Germinal center (tissue), 1 donor: ENCODE data around the gene AREG.
"Not testable (repeated sequence)": the region's sequence is repeated elsewhere in the genome, so short reads cannot be mapped to it uniquely, and the experiment has no call there.

ENCODE experiments used
- DNase-seq: peaks from one replicate; pipeline ENCODE4 v3.0.0; 2012; ENCODE audit warnings: mixed read lengths, low spot score

AREG gene, protein sequence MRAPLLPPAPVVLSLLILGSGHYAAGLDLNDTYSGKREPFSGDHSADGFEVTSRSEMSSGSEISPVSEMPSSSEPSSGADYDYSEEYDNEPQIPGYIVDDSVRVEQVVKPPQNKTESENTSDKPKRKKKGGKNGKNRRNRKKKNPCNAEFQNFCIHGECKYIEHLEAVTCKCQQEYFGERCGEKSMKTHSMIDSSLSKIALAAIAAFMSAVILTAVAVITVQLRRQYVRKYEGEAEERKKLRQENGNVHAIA

DNA sequence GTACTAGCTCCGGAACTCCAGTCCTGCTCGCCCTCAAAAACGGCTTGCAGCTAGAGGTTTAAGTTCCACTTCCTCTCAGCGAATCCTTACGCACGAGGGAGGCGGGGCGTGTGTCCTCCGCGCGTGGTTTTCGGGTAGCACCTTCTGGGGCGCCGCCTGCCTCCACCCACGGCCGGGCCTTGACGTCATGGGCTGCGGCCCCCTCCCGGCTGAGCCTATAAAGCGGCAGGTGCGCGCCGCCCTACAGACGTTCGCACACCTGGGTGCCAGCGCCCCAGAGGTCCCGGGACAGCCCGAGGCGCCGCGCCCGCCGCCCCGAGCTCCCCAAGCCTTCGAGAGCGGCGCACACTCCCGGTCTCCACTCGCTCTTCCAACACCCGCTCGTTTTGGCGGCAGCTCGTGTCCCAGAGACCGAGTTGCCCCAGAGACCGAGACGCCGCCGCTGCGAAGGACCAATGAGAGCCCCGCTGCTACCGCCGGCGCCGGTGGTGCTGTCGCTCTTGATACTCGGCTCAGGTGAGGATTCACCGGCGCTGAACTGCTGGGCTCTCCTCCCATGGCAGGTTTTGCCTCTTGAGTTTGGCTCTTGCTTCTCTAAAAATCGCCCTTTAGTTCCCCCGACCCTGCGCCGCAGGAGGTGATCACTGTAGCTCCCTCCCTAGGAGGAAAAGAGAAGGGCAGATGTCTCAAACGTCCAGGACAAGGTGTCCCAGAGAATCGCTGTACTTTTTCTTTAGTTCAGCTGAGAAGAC, at the start of gene AREG:
Gene AREG (plus strand): TSS at position 246 of the 752 bp plus-strand sequence. CDS start 210 bp downstream, at position 456.
- DNase-seq: peak; percentile 90

DNA sequence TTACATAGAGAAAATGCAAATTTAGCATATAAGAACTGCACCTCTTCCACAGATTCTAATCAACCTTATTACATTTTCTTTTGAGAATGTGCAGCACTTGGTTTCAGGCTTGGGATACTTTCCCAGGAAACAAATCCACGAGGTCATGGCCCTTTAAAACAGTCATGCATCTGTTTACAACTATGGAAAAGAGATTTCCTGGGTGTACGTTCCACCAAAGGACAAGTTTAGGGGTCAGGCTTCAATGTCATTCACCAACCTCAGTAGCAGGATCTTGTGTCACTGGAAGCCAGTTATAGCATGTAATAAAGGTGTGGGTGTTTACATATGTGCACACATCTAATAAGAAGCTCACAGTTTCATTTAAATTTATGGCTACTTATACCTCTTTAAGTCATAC, 49.3 kb upstream of the AREG start:
- no peak for DNase-seq

DNA sequence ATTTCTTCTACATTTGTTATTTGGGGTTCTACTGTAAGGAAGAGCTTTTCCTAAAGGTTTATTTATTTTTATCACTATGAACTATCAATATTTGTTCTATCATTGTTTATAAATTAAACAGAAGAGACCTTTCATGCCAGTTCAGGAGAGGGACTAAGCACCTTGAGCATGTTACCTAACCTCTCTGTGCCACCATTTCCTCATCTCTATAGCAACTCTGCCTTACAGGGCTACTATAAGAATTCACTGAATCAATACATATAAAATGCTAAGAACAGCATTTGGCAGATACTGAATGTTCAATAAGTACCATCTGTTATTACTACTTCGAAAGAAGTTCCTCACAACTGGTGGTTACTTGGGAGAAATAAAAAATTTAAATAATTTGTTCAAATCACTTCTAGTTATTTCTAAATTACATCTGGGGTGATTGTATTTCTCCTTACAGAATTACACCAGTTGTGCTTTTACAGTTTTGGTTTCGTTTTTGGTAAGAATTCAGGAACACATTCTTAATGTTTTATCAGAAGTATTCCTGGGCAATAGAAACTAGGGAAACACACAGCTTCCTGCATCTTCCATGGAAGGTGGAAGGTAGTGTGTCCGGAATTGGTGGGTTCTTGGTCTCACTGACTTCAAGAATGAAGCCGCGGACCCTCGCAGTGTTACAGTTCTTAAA, 47.0 kb upstream of the AREG start:
- no peak for DNase-seq

DNA sequence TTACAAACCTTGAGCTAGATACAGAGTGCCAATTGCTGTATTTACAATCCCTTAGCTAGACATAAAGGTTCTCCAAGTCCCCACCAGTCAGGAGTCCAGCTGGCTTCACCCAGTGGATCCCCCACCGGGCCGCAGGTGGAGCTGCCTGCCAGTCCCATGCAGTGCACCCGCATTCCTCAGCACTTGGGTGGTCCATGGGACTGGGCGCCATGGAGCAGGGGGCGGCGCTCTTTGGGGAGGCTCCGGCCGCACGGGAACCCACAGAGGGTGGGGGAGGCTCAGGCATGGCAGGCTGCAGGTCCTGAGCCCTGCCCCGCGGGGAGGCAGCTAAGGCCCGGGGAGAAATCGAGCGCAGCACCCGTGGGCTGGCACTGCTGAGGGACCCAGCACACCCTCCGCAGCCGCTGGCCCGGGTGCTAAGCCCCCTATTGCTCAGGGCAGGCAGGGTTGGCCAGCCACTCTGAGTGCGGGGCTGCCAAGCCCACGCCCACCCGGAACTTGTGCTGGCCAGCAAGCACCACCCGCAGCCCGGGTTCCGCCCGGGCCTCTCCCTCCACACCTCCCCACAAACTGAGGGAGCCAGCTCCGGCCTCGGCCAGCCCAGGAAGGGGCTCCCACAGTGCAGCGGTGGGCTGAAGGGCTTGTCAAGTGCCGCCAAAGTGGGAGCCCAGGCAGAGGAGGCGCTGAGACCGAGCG, 45.9 kb upstream of the AREG start:
- not testable (repeated sequence) for DNase-seq

DNA sequence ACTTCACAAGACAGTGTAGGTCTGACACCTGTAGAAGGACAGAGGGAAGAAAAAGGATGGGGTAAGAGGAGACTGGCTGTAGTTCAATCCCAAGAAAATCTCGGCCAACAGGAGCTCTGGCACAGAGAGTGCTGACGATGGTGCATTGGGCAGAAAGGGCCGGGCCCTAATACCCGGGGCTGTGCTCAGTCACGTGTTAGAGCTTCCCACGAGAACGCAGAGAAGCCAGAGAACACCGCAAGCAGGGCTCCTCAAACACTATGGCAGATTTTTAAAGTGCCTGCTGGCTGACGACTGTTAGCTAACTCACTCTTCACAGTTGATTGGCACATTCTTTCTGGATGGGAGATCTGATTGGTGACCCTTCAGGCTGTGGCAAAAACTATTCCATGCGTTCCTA, 44.5 kb upstream of the AREG start:
- DNase-seq: no peak

DNA sequence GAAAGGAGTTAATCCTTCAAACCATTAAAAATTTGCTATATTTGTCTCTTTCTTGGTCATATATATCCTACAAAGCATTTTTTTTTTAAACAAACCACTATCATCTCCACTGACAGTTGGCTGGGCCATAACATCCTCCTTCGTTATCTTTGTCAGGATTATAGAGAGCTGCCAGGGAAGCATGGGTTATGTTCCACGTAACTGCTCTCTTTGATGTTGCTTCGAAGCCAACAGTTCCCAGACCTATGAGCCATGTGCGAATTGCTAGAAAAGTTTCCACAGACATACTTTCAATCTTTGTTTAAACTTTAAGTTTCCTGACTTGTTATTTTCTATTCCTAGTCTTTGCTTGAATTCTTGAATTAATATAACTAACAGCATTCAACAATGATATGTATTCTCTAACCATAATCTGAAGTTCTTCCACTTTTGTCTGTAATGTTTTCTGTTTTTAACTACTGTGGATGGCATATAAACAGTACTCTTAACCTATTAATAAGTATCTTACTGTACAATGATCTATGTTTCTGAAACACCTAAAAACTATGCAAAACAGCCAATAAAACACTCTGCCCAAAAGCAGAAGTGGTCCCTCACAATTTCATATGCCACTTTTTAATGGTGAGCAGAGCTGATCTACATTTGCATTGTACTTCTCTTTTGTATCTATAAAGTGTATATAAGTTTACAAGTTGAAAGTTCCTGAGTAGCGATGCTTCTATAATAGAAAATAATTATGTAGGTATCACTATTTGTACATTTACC, 42.1 kb upstream of the AREG start:
- peak; percentile 23 for DNase-seq

DNA sequence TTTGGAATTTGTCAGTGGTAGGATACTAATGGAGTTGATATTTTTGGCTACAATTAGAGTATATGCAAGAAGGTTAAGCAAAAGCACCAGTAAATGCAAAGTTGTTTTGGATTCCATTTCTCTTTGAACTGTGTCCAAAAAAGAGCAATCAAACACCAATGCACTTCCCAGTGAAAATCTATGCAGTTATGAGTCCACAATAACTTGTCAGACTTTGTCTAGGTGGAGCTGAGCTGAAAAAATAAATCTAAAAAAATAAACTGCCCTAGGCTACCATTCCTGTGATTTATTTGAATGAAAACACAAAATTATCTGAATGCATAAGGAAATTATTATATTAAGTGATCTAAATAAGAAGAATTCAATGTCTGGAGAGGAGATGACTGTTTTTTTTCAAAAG, 37.0 kb upstream of the AREG start:
- DNase-seq: no peak

DNA sequence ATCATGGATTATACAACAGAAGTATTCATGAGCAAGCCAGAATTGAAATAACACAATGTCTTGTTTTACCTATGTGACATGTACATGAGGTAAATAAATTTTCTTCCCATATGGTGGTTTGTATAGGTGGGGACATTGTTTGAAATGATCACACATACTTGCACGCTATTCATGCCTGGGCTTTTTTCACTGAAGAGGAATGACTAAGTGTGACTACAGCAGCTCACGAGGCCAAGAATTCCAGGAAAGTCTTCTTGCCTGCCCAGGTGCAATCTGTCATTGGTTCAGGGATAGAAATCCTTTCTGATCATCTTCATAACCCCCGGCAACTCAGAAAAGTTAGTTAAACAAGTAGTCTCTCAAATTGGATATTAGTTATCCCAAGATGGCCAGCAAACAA, 36.3 kb upstream of the AREG start:
- no peak for DNase-seq

DNA sequence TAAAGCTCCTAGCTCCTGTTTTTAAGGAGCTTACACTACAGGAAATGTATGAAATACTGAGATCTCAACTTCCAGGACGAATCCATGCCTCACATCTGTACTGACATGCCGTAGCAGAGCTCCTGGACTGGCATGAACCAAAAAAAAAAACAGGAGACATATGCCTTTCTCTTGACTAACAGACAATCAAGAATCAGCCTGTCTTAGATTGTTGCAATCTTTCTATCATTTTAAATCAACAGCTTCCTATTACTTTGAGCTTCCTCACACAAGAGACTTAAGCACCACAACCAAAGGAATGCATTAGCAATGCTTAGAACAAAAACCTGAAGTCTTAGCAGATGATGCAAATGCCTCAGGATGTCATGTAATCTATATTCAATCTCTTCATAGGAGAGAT, 34.7 kb upstream of the AREG start:
- DNase-seq: no peak

DNA sequence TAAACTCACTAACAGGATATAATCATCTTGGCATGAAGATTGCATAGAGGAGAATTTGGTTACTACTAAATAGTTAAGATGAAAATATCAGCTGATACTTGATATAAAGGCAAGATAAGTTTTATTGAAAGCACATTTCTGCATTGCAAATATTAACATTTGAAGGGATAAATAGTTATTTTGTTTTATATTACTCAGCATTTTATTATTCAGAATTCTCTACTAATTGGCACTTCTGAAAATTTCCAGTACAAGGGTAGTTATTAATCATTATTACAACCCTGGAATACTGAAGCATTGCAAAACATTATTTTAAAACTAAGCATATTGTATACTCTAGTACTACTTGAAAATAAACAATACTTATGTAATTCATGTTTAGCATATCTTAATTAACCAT, 32.7 kb upstream of the AREG start:
- no peak for DNase-seq

DNA sequence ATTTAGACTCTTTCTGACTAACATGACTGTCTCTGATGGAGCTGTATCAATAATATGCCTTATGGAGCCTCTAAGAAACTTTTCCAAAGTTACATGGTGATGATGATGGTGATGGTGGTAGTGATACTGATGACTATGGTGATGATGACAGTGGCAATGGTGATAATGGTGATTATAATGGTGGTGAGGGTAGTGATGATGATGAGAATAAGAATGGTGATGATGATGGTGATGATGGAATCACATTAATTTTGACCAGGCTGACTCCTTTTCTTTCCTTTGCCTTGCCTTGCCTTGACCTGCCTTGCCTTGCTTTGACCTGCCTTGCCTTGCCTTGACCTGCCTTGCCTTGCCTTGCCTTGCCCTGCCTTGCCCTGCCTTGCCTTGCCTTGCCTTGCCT, 31.7 kb upstream of the AREG start:
- DNase-seq: no peak

DNA sequence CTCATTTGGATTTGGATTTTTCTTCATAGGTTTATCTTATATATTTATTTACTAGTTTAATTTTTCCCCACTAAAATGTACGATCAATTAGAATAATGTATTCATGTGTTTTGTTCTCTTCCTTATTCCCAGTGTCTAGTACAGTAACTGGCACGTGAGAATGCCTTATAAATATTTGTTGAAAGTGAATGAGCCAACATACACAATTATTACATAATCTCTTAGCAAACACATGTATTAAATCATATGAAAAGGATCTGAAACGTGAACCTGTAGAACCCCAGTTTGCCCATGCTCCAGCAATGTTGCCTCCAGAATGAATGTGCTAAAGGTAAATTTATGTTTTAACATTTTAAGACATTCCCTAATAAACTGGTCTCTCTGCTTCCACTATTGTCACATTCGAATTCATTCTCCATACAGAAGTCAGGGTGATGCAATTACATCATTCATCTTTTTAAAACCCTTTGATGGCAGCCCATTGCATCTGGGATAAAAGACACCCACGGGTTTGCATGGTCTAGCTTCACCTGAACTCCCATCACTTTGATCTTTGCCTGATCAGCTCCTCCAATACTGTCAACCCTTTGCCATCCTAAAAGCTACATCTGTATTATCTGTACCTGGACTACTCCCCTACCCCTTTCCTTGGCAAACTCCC, 30.7 kb upstream of the AREG start:
- no peak for DNase-seq

DNA sequence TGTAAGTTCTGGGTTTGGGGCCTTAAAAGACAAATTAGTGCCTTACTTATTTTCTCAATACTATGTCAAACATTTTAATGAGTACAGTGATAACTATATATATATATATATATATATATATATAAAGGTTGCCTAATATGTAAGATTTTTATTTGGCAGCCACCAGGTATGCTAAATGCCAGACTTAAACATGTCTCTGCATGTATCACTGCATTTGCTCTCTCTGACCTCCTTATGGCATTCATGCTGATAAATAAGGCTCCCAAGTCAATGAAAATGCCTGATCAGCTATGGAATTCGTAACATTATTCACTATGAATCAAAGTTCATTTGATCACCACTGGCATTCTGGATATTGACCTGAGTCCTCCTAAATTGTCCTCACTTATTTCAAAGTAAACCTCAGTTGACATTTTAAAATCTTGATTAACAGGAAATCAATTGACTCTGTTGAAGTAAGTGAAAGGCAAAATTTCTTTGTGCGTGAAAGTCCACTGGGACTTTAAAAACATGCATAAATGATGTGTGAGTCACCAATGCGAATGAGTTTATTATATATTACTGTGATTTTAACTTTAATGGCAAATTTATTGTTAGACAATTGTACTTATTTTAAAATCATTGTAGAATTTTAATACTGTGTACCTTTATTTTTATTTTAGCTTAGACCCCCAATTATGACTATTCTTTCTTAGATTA, 29.2 kb upstream of the AREG start:
- DNase-seq: no peak

DNA sequence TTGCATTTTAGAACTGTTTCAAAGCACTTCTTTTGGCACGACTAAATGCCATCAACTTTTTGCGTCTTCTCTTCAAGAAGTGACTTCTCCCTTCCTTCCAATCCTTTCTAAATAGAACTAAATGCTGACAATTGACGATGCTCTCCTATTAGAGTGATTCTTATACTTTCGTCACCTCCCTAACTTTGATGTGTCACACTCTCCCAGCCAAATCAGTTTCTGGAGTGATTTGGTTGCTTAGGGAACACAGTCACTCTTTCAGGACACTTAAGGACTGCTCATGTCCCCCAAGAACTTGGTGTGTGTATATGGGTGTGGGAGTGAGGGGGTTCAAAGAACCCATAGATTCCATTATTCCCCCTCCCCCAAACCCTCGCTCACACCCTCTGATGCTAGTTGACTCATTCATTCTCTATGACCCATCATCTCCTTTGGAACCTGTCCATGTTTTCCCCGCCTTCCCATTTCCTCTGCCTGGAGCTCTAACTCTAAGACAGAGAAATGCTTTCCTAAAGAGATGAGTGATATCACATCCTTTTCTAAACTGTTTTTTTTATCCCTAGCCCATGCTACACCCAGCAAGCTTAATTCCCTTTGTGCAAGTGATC, 26.8 kb upstream of the AREG start:
- DNase-seq: no peak

DNA sequence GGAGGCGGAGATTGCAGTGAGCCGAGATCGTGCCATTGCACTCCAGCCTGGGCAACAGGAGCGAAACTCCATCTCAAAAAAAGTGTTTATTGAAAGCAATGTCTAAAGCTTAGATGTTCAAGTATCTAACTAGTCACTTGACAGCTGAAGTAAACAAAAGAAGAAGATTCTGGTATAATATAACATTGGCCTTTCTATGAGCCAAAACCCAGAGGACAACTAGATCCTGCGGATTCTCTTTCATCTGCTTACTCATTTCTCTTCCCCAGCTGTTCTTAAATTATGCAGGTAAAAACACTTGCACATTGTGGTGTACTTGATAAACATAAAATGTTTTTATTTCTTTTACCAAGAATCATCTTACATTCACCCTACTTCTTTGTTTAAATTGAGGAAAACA, 24.1 kb upstream of the AREG start:
- DNase-seq: no peak

DNA sequence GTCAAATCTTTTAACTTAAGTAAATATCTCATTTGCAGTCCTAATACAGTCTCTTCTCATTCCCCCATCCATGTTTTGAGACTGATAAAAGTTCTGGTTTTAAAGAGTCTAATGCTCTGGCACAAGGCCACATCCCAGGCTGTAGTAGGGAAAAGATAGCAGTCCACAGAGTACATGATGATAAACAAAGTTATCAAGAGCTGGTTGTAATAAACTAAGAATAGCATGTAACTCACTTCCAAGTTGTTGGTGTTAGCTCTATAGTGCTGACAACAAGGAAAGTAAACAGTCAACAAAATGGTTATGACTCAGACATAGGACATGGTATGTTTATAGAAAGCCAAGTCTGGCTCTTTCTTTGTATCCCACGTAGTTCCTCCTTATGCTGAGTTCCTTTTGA, 21.8 kb upstream of the AREG start:
- no peak for DNase-seq

DNA sequence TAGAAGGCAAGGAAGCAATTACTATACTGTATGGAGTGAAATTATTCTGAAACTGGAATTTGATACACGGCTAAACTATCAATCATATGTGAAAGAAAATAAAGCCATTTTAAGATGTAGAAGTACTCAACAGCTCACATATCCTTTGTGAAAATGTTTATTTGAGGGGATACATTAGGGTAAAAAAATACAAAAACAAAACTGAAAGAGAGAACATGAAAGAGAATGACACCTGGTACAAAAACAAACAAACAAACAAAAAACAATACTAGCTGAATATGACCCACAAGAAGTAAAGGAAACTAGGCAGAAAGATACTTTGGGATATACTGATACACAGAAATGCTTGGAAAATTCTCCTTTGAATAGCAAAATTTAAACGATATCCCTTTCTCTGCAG, 20.8 kb upstream of the AREG start:
- no peak for DNase-seq

DNA sequence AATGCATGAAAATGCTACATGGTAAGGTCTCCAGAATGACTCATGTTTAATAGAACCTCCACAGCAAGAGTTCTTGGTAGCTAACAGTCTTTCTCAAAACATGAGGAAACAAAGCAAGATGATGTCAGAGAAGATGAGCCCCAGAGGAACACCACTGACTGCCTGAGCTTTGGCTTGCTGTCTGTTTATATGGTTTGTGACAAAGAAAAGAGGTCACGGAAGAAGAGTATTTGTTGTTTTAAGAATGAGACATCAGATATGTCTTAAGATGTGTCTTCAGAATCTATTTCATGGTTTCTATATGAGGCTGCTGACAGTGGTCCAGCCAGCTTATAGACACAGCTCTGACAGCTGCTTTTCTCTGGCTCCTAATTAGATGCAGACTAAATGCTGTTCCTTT, 18.8 kb upstream of the AREG start:
- DNase-seq: no peak

DNA sequence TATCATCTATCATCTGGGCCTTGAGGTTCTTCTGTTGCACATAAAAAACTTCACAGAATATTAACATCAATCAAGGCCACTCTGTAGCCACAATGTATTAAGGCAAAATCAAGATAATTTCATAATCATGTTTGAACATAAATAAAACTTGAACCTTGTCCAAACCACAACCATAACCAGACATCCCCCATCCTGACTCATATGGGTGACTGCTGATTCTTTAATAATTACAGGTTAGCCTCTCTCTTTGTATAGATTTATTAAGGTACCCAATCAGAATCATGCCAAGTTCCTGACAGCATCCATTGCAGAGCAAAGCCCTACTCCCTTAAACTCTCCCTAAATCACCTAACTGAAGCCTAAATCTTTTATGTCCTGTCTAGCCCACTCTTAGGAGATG, 16.7 kb upstream of the AREG start:
- no peak for DNase-seq

DNA sequence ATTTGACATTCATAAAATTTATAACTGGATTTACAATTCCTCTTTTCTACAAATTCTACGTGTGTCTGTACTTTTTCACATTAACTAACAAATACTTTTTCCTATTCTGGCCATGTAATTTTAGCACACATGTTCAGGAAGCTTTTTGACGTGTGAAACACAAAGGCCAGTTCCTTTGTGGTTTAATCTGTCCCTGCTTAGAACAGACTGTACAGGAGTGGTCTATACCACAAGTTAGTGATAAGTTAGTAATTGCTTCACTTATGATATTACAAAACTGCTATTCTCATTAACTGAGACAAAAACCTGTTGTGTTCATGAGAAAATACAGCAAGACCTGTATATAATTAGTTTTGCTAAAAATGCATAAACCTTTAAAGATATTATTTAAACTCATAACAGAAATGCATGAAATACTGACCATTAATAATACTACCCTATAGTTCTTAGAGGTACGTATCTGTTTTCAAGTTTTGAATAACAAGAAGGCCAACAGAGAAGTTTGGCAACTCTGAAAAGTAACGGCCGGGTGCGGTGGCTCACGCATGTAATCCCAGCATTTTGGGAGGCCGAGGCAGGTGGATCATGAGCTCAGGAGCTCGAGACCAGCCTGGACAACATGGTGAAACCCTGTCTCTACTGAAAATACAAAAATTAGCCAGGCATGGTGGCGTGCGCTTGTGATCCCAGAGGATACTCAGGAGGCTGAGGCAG, 13.7 kb upstream of the AREG start:
- DNase-seq: no peak
